HepG2 (cell line): ENCODE data around the gene ACSL6. TPM values are rescaled to one million over a fixed set of nuclear protein-coding genes. Genes with fewer than 3 reads are reported as not detected.

Experiments
- HDAC6 ChIP-seq: fragments of 200-600 bp; sonication (generic); IDR thresholded peaks from 2 replicates; pipeline ENCODE4 v1.7.0; 2017; ENCODE audit warnings: mild to moderate bottlenecking, antibody characterized with exemption, low read length, low read depth
- NCOA5 ChIP-seq: sonication (generic); formaldehyde crosslinking; IDR thresholded peaks from 2 replicates; pipeline ENCODE4 v1.4.0; 2020; ENCODE audit warnings: missing genetic modification reagents
- NFIB ChIP-seq: sonication (generic); formaldehyde crosslinking; IDR thresholded peaks from 2 replicates; pipeline ENCODE4 v1.9.0; 2021; ENCODE audit warnings: missing genetic modification reagents, mild to moderate bottlenecking, borderline replicate concordance
- ZFP1 ChIP-seq: IDR thresholded peaks from 2 replicates; pipeline ENCODE4 v1.6.1; 2016
- ZNF230 ChIP-seq: sonication (generic); formaldehyde crosslinking; IDR thresholded peaks from 2 replicates; pipeline ENCODE4 v1.4.0; 2020; ENCODE audit warnings: mild to moderate bottlenecking, missing genetic modification reagents
- ZNF501 ChIP-seq: sonication (generic); formaldehyde crosslinking; IDR thresholded peaks from 2 replicates; pipeline ENCODE4 v1.5.1; 2020; ENCODE audit warnings: mild to moderate bottlenecking, moderate library complexity, missing genetic modification reagents
- polyA plus RNA-seq, 8 experiments: library from polyadenylated mRNA; depleted of rRNA in 3 of 8; stranded (reverse) in 7 of 8; unstranded in 1 of 8; fragments of >200 nt; fragmentation: Illumina TruSeq in 4 of 8; extraction: Trizol in 4 of 8; gene quantifications; 2 replicates each; pipeline versions ENCODE4 v1.2.1 to v1.2.3, GENCODE V29; 2011 to 2016; ENCODE audit warnings: low read depth in 4 of 8, missing spikeins in 1 of 8, mixed read lengths in 1 of 8; ENCODE audit not compliant: insufficient read depth in 1 of 8
- total RNA-seq, 5 experiments: library from RNA; depleted of rRNA; stranded (reverse); fragments of >200 nt; fragmentation: Illumina TruSeq; extraction: Trizol; gene quantifications; 2 replicates each; pipeline ENCODE4 v1.2.3, GENCODE V29; 2016; ENCODE audit warnings: low read depth in 1 of 5
- TF ChIP-seq, protein P1 (sequence below): sonication (generic); formaldehyde crosslinking; IDR thresholded peaks from 2 replicates; pipeline ENCODE4 v1.4.0; 2020; ENCODE audit warnings: missing genetic modification reagents, mild to moderate bottlenecking, borderline replicate concordance
- TF ChIP-seq, protein P2 (sequence below): sonication (generic); formaldehyde crosslinking; IDR thresholded peaks from 2 replicates; pipeline ENCODE4 v1.4.0; 2020; ENCODE audit warnings: missing genetic modification reagents
- TF ChIP-seq, protein P3 (sequence below): sonication (generic); formaldehyde crosslinking; IDR thresholded peaks from 2 replicates; pipeline ENCODE4 v1.4.0; 2020; ENCODE audit warnings: missing genetic modification reagents
- TF ChIP-seq, protein P4 (sequence below): sonication (generic); formaldehyde crosslinking; IDR thresholded peaks from 2 replicates; pipeline ENCODE4 v1.4.0; 2020; ENCODE audit warnings: mild to moderate bottlenecking, missing genetic modification reagents

ACSL6 gene
- total and polyA plus RNA-seq, 2 of the 13 experiments (the other 11 are each of a cell fraction or from before 2014, with no cell fraction given): 3.7 to 3.8 TPM

DNA sequence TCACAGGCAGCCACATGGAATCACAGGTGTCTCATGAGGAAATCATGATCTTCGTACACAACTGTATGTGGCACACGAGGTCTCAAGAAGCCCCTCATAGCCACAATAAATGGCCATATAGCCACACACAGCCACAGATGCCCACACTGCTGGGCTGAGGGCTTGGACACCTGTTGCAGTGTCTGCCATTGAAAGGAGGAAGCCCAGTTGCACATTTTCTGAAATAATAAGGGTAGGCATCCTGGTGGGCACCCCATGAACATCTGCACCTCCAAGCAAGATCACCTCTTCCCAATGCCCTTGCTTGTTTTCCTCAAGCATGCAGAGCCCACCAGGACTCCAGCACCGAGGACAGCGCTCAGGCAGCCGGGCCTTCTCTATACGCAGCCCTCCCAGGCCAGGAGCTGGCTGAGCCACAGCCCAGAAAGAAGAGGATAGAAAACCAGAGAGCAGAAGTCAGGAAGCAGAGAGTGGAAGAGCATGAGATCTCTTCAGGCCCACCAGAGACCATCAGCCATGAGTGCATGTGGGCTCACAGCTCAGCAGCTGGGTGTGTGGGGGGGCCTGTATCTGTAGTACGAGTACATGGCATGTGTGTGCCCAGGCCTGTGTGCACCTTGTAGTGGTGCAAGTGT lies 1.0 kb upstream of the ACSL6 start (continued):
- TF ChIP-seq, protein P1, sequence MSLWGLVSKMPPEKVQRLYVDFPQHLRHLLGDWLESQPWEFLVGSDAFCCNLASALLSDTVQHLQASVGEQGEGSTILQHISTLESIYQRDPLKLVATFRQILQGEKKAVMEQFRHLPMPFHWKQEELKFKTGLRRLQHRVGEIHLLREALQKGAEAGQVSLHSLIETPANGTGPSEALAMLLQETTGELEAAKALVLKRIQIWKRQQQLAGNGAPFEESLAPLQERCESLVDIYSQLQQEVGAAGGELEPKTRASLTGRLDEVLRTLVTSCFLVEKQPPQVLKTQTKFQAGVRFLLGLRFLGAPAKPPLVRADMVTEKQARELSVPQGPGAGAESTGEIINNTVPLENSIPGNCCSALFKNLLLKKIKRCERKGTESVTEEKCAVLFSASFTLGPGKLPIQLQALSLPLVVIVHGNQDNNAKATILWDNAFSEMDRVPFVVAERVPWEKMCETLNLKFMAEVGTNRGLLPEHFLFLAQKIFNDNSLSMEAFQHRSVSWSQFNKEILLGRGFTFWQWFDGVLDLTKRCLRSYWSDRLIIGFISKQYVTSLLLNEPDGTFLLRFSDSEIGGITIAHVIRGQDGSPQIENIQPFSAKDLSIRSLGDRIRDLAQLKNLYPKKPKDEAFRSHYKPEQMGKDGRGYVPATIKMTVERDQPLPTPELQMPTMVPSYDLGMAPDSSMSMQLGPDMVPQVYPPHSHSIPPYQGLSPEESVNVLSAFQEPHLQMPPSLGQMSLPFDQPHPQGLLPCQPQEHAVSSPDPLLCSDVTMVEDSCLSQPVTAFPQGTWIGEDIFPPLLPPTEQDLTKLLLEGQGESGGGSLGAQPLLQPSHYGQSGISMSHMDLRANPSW: no peak
- TF ChIP-seq NFIB (no peak), ZNF230 (CRISPR knock-in tag) (no peak), NCOA5 (CRISPR knock-in tag) (no peak), ZNF501 (peak; percentile 73; the same call in 1 of the 2 replicates), ZFP1 (CRISPR knock-in tag) (no peak), HDAC6 (no peak)
- TF ChIP-seq, protein P2, sequence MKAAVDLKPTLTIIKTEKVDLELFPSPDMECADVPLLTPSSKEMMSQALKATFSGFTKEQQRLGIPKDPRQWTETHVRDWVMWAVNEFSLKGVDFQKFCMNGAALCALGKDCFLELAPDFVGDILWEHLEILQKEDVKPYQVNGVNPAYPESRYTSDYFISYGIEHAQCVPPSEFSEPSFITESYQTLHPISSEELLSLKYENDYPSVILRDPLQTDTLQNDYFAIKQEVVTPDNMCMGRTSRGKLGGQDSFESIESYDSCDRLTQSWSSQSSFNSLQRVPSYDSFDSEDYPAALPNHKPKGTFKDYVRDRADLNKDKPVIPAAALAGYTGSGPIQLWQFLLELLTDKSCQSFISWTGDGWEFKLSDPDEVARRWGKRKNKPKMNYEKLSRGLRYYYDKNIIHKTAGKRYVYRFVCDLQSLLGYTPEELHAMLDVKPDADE (CRISPR knock-in tag): no peak; the same call in 1 of the 2 replicates
- TF ChIP-seq, protein P3, sequence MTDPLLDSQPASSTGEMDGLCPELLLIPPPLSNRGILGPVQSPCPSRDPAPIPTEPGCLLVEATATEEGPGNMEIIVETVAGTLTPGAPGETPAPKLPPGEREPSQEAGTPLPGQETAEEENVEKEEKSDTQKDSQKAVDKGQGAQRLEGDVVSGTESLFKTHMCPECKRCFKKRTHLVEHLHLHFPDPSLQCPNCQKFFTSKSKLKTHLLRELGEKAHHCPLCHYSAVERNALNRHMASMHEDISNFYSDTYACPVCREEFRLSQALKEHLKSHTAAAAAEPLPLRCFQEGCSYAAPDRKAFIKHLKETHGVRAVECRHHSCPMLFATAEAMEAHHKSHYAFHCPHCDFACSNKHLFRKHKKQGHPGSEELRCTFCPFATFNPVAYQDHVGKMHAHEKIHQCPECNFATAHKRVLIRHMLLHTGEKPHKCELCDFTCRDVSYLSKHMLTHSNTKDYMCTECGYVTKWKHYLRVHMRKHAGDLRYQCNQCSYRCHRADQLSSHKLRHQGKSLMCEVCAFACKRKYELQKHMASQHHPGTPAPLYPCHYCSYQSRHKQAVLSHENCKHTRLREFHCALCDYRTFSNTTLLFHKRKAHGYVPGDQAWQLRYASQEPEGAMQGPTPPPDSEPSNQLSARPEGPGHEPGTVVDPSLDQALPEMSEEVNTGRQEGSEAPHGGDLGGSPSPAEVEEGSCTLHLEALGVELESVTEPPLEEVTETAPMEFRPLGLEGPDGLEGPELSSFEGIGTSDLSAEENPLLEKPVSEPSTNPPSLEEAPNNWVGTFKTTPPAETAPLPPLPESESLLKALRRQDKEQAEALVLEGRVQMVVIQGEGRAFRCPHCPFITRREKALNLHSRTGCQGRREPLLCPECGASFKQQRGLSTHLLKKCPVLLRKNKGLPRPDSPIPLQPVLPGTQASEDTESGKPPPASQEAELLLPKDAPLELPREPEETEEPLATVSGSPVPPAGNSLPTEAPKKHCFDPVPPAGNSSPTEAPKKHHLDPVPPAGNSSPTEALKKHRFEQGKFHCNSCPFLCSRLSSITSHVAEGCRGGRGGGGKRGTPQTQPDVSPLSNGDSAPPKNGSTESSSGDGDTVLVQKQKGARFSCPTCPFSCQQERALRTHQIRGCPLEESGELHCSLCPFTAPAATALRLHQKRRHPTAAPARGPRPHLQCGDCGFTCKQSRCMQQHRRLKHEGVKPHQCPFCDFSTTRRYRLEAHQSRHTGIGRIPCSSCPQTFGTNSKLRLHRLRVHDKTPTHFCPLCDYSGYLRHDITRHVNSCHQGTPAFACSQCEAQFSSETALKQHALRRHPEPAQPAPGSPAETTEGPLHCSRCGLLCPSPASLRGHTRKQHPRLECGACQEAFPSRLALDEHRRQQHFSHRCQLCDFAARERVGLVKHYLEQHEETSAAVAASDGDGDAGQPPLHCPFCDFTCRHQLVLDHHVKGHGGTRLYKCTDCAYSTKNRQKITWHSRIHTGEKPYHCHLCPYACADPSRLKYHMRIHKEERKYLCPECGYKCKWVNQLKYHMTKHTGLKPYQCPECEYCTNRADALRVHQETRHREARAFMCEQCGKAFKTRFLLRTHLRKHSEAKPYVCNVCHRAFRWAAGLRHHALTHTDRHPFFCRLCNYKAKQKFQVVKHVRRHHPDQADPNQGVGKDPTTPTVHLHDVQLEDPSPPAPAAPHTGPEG (CRISPR knock-in tag): no peak
- TF ChIP-seq, protein P4, sequence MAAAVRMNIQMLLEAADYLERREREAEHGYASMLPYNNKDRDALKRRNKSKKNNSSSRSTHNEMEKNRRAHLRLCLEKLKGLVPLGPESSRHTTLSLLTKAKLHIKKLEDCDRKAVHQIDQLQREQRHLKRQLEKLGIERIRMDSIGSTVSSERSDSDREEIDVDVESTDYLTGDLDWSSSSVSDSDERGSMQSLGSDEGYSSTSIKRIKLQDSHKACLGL (CRISPR knock-in tag): no peak
